GM15510 (cell line): ENCODE results near the gene SPTLC1.
A peak's percentile ranks its signal among the peaks of the same experiment; 100 is the strongest.

Source experiments
- POLR2A ChIP-seq: IDR thresholded peaks from 3 replicates; pipeline ENCODE4 v1.6.1; 2011; ENCODE audit warnings: borderline replicate concordance; ENCODE audit not compliant: insufficient read length; ENCODE audit errors: extremely low read depth

Gene SPTLC1, protein sequence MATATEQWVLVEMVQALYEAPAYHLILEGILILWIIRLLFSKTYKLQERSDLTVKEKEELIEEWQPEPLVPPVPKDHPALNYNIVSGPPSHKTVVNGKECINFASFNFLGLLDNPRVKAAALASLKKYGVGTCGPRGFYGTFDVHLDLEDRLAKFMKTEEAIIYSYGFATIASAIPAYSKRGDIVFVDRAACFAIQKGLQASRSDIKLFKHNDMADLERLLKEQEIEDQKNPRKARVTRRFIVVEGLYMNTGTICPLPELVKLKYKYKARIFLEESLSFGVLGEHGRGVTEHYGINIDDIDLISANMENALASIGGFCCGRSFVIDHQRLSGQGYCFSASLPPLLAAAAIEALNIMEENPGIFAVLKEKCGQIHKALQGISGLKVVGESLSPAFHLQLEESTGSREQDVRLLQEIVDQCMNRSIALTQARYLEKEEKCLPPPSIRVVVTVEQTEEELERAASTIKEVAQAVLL

DNA sequence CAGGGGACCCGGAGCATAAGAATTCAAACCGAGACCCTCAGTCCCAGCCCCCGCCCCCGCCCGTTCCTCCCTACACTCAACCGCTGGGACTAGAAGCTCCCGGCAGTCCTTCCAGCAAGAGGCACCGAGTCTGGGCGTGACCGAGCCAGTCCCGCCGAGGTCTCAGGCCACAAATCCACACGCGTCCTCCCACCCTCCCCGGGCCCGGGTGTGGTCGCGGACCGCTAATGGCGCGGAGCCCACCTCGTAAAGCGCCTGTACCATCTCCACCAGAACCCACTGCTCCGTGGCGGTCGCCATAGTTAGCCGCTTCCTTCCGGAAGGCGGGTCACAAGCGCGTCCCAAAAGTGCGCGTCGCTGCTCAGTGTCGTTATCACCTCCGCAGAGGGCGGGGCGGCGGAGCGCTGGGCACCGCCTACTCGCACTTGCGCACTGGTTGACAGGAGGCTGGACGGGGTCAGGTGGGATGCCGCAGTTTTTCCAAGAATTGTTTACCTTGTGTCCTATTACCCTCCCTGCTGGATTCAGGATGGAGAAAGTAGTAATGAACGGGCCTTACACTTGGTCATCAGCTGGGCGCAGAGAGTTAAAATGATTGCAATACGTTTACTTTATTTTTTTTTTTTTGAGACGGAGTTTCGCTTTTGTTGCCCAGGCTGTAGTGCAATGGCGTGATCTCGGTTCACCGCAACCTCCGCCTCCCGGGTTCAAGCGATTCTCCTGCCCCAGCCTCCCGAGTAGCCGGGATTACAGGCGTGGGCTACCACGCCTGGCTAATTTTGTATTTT is at the start of gene SPTLC1:
SPTLC1 (minus strand) TSS at position 343 of the 788 bp plus-strand sequence; CDS start at position 300, 43 bp downstream.
- peak; percentile 89 for TF ChIP-seq POLR2A

DNA sequence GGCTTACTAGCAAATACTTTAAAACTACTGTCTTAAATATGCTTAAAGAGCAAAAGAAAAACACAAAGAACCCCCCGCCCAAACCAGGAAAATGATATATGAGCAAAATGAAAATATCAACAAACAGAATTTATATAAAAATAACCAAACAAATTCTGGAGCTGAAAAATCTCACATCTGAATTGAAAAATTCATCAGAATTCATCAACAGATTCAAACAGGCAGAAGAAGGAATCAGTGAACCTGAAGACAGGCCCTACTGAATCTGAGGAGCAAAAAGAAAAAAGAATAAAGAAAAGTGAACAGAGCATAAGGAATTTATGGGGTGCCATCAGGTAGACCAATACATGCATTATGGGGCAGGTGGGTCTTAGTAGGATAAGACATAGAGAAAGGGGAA is 49.8 kb upstream of the SPTLC1 start:
- TF ChIP-seq POLR2A = no peak

DNA sequence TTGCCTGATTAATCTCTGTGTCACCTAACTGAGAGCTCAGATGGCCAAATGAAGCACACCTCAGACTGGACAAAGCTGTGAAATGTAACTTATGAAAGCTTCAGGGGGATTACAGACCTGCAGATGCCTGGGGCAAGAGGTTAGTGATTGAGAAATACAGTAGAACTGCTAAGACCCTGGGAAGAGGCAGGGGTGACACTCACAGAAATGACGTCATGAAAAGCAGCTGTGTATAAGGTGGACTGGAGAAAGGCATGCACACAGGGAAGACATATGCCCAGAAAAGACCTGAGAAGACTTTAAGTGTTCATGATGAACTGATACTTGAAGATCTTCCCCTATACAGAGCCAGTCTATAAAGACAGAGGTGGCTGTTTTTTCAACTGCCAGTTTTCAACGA is 49.3 kb upstream of the SPTLC1 start:
- TF ChIP-seq POLR2A = no peak

DNA sequence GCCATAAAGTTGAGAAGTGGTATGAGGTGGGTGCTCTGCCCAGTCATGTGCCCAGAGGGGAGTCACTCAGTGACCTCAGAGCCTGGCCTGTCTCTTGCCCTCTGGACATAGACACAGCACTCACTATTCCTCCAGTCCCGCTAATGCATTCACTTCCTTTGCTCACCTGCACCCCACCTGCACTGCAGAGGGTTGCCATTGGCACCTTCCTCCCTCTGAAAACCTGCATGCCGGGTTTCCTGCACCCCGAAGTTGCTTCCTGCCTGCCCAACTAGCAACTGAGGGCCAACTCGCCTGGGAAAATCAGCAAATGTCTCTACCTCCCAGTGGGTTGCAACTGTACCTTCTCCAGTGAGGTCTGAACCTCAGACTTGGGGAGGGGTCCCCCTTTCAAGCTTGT is 48.1 kb upstream of the SPTLC1 start:
- no peak for TF ChIP-seq POLR2A

DNA sequence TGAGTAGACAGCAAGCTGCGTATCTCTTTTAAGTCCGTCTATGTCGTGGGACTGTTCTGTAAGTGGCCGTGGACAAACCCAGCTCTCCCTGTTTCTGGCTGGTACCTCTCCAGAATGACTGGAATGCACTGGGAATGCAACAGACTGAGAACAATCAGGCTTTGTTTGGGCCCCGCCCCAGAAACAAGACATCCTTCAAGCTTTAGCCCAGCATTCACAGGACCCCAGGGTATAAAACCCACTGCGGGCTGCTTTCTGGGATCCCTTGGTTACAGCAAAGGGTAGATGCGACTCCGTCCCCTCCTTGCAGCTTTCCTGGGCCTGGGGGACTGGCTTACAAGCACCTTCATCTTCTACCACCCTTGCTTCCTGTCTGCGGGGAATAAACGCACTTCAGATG is 45.6 kb upstream of the SPTLC1 start:
- no peak for TF ChIP-seq POLR2A

DNA sequence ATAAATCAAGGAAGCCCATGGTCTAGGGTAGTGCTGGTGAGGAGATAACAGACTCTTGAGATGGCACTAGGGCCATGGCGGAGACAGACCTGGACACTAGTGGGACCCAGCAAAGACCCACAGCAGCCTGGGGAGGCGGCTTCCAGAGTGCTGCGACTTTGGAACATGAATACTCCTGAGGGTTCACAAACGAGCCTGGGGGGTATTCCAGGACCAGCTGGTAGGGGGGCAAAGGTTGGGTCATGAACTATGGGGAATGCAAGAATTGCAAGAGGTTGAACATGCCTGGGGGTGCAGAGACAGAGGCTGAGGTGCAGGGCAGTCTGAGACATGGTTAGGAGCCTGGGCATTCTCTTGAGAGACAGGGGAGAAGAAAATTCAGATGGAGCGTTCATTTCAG is 43.8 kb upstream of the SPTLC1 start:
- no peak for TF ChIP-seq POLR2A

DNA sequence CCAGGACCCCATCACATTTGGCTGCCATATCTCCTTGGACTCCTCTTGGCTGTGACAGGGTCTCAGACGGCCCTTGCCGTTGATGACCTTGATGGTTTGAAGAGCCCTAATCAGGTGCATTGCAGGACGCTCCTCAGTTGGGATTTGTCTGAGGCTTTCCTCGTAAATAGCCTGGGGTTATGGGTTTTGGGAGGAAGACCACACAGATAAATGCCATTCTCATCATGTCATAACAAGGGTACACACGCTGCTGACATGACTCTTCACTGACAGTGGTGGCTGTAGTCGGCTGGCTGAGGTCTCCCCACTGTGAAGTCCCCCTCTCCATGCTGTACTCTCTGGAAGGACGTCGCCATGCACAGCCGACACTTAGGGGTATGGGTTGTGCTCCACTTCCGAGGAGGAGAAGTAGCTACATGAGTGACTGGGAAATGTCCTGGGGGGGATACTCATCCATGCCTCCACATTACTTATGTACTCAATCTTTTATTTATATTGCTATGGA is 42.9 kb upstream of the SPTLC1 start:
- TF ChIP-seq POLR2A = no peak

DNA sequence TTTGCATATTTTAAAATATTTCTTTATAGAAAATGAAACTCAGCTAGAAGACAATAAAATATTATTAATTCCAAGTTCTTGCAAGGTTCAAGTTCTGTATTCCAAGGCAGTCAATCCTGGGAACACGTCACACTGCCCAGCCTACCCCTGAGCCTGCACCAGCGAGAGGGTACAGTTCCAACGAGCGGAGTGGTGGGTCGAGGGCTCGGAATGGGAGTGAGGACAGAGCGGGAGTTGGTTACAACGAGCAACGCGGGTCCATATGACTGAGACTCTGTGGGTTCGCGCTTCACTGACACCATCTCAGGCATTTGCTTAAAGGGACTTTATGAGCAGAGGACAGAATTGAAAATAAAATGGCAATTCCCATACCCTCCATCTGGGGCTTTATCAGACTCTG is 40.0 kb upstream of the SPTLC1 start:
- TF ChIP-seq POLR2A = no peak

DNA sequence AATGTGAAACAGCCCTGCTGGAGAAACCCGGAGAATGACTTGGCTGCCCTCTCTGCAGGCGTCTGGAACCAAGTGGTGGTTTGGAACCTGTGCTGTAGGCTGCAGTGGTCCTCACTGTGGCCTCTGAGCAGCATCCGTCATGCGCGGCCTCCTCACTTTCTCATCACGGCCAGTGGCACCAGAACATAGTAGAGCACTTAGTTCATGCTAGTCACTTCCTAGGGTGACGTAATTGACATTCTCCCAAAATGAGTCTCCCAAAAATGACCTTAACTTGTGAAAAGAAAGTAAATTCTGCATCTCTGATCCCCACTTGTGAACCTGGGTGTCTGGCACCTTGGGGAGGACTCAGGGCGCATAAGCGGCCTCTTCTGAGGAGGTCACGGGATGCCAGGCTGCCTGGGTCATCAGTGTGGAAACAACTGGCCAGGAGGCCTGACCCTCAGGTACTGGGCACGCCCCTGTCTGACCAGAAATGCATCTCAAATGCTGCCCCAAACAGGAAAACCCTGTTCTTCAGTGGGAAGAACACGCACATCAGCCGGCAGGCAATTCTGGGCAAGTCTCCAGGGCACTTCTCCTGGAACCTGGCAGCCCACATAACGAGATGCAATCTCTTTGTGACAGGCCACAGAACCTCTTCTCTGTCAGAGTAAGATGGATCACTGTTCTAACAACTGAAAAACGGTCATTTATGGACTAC is 36.6 kb upstream of the SPTLC1 start:
- no peak for TF ChIP-seq POLR2A

DNA sequence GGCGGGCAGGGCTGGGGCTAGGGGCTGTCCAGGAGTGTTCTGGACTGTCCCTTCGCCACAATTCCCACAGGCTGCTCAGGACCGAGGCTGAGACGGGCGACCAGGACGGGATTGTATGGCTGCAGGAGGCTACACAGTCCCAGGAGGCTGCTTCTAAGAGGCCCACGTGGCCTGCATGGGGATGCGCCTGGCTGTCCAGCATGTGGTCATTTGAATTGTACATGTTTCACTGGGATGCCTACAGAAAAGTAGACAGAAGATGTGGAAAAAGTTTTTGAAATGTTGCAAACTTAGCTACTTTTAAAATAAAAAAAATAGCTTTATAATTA is 32.6 kb upstream of the SPTLC1 start:
- TF ChIP-seq POLR2A = no peak

DNA sequence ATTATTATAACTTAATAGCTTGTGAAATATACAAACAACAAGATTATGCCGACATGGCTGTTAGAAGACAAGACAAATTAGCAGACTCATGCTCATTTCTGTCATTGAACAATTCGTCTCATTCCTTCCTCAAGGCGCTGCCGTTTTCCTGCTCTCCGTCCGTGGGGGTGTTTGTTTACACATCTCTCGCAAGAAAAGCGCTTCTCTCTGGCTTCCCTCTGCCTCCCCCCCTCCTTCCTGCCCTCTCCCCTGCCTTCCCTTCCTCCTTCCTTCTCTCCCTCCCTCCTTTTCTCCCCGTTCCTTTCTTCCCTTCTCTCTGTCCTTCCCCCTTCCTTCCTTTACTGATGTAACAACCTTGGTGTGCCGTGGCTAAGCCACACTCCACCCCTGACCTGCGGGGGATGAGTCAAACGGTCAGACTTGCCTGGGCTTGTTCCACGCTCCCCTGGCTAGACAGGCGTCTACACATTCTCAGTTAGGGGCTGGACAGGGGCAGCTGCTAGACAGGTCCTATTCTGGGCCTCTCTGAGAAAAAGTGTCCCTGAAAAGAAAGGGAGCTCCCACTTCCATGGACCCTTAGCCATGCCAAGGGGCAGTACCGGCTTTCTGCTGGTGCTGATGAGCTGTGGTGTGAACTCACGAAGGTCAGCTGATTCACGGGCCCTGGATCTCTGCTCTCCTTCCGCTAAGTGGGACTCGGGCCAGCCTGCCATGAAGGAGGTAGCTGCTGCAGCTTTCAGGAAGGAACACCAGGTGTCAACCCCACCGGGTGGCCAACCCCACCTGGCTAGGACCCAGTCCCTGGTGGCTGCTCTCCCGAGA is 32.0 kb upstream of the SPTLC1 start:
- TF ChIP-seq POLR2A = no peak

DNA sequence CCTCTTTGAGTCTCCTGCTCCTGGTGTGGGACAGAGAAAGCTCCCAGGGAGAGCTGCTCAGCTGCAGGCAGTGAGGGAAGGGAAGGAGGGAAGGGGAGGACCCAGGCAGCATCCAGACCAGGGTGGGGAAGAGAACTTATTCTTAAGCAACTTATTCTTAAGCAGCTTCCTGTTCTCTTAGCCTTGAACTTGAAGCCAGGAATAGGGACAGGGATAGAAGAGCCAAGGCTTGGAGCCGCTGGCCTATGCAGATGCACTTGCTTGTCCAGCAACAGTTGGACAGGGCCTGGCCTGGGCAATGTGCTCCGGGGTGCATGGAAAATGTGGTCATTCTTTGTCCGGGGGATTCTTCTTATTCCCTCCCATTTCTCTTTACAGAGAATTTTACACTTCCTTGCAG is 31.4 kb upstream of the SPTLC1 start:
- no peak for TF ChIP-seq POLR2A

DNA sequence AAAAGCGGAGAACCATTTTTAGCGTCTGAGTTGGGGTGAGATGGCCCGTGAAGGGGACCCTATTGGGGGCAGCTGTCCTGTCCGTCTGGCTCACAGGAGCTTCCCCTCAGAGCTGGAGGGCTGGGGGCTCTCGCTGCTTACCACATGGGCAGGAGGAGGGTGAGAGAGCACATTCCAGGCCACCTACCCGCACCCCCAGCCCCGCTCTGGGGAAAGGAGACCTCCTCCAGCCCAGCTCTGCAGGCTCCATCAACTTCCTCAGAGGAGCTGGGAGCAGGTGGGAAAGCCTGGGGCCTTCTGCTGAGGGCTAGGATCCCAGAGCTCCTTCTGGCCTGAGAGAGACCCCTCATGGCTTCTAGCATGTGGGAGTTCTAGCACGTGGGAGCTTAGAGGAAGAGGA is 27.1 kb upstream of the SPTLC1 start:
- TF ChIP-seq POLR2A = no peak
